Measurements from ENCODE around the gene SFSWAP. TPM values are rescaled to one million over a fixed set of nuclear protein-coding genes. Genes with fewer than 3 reads are reported as not detected.

SFSWAP gene
- total RNA-seq, 1 experiment from 2014 or later, result 50.4 TPM

DNA sequence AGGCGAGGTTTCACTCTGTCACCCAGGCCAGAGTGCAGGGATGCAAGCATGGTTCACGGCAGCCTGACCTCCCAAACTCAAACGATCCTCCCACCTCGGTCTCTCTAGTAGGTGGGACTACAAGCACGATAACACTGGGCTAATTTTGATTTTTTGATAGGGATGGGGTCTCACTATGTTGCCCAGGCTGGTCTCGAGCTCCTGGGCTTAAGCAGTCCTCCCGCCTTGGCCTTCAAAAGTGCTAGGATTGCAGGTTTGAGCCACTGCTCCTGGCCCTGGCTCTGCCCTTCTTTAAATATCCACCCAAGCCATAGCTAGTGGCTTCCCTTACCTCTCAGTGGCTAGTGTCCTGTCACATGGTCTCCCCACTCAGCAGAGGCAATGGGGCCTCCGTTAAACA, 17.8 kb downstream of the SFSWAP start:
- Histone ChIP-seq H3K9ac (ENCODE audit: low read length) (no peak overlapping the region), H3K79me2 (ENCODE audit: insufficient read depth, low read length) (peaks cover 52% of the 10 kb centered on the region), H3K4me1 (ENCODE audit: control insufficient read depth in 1 of 2, insufficient read depth in 2 of 2, low read length in 2 of 2) (no peaks in the 10 kb centered on the region), H2AFZ (ENCODE audit: low read depth, low read length, poor library complexity, severe bottlenecking) (no peak overlapping the region), H3K4me3 (replicated peaks in 1 of 2; ENCODE audit: low read depth in 1 of 2, low read length in 2 of 2) (no peak overlapping the region), H3K9me3 (ENCODE audit: control insufficient read depth in 1 of 2, insufficient read depth in 1 of 2, low read depth in 1 of 2, low read length in 2 of 2) (no peaks in the 10 kb centered on the region), H3K27ac (ENCODE audit: low read depth, low read length) (no peak overlapping the region), H3K36me3 (ENCODE audit: control insufficient read depth in 1 of 2, insufficient read depth in 2 of 2, low read length in 2 of 2) (peaks cover 54 to 73% of the 10 kb centered on the region in 2 experiments), H3K27me3 (ENCODE audit: insufficient read depth, low read length) (no peaks in the 10 kb centered on the region), H3K4me2 (ENCODE audit: low read length) (no peak overlapping the region), H3K9me2 (ENCODE audit: insufficient read depth) (no peaks in the 10 kb centered on the region), H4K20me1 (ENCODE audit: insufficient read depth) (0 out of 2 replicates have a peak, but pooled peaks cover 14% of the 10 kb centered on the region)
- no TSS peak for BruUV-seq (replicated peaks)
- POLR2A ChIA-PET, result no interaction called here
- ATAC-seq, result no peak
- no peak for DNase-seq (ENCODE audit: low read depth, low spot score)
- TF ChIP-seq SP1 (IDR thresholded peaks at IDR 0.05; ENCODE audit: low read depth) (no peak), CBX3 (IDR thresholded peaks at IDR 0.05; ENCODE audit: low read depth) (no peak), ATF3 (IDR thresholded peaks at IDR 0.05) (no peak), EGR1 (IDR thresholded peaks at IDR 0.05; ENCODE audit: low read depth) (no peak), RAD21 (IDR thresholded peaks at IDR 0.05; ENCODE audit: low read depth) (no peak), FOSL1 (IDR thresholded peaks at IDR 0.05; ENCODE audit: low read depth) (no peak), ZBTB33 (IDR thresholded peaks at IDR 0.05; ENCODE audit: extremely low read depth, insufficient replicate concordance, low read length) (no peak), POLR2A (IDR thresholded peaks at IDR 0.05; ENCODE audit: borderline replicate concordance, extremely low read depth, insufficient read depth, insufficient read length) (no peak), YY1 (IDR thresholded peaks at IDR 0.05; ENCODE audit: extremely low read depth, insufficient replicate concordance, low read depth, low read length) (no peak), ZFX (IDR thresholded peaks at IDR 0.05) (no peak), ZNF274 (IDR thresholded peaks at IDR 0.05; ENCODE audit: low read depth, low read length) (no peak), CEBPB (IDR thresholded peaks at IDR 0.05; ENCODE audit: low read depth) (no peak)
- TF ChIP-seq, protein P1, sequence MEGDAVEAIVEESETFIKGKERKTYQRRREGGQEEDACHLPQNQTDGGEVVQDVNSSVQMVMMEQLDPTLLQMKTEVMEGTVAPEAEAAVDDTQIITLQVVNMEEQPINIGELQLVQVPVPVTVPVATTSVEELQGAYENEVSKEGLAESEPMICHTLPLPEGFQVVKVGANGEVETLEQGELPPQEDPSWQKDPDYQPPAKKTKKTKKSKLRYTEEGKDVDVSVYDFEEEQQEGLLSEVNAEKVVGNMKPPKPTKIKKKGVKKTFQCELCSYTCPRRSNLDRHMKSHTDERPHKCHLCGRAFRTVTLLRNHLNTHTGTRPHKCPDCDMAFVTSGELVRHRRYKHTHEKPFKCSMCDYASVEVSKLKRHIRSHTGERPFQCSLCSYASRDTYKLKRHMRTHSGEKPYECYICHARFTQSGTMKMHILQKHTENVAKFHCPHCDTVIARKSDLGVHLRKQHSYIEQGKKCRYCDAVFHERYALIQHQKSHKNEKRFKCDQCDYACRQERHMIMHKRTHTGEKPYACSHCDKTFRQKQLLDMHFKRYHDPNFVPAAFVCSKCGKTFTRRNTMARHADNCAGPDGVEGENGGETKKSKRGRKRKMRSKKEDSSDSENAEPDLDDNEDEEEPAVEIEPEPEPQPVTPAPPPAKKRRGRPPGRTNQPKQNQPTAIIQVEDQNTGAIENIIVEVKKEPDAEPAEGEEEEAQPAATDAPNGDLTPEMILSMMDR (IDR thresholded peaks at IDR 0.05 in 2 of 3, conservative IDR thresholded peaks at IDR 0.05 in 1 of 3; ENCODE audit: borderline replicate concordance in 1 of 3, insufficient read depth in 1 of 3, low read depth in 2 of 3, low read length in 2 of 3), result no peak
- TF ChIP-seq, protein P2, sequence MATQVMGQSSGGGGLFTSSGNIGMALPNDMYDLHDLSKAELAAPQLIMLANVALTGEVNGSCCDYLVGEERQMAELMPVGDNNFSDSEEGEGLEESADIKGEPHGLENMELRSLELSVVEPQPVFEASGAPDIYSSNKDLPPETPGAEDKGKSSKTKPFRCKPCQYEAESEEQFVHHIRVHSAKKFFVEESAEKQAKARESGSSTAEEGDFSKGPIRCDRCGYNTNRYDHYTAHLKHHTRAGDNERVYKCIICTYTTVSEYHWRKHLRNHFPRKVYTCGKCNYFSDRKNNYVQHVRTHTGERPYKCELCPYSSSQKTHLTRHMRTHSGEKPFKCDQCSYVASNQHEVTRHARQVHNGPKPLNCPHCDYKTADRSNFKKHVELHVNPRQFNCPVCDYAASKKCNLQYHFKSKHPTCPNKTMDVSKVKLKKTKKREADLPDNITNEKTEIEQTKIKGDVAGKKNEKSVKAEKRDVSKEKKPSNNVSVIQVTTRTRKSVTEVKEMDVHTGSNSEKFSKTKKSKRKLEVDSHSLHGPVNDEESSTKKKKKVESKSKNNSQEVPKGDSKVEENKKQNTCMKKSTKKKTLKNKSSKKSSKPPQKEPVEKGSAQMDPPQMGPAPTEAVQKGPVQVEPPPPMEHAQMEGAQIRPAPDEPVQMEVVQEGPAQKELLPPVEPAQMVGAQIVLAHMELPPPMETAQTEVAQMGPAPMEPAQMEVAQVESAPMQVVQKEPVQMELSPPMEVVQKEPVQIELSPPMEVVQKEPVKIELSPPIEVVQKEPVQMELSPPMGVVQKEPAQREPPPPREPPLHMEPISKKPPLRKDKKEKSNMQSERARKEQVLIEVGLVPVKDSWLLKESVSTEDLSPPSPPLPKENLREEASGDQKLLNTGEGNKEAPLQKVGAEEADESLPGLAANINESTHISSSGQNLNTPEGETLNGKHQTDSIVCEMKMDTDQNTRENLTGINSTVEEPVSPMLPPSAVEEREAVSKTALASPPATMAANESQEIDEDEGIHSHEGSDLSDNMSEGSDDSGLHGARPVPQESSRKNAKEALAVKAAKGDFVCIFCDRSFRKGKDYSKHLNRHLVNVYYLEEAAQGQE (IDR thresholded peaks at IDR 0.05; ENCODE audit: low read depth), result no peak
- CTCF ChIA-PET, result interaction anchor here (1.3 kb wide), 1 partner anchor 27 kb away, joined by 4 read pairs; no protein-coding TSS in a partner anchor
- intact Hi-C loops (cut with micrococcal nuclease), result no loop called here
- RAD21 ChIA-PET (ENCODE audit: low non-redundant PET in 1 of 2, low total read pairs in 2 of 2, uncharacterized antibody in 2 of 2, unreplicated experiment in 2 of 2), result no interaction called here
